HG03039 (cell line): ENCODE data around the gene PCDHGC3.

Experiments used
- ATAC-seq: cut with Tn5 transposase; IDR thresholded peaks from one replicate; pipeline ENCODE4 v1.9.1; 2021; ENCODE audit warnings: mild to moderate bottlenecking, moderate library complexity; ENCODE audit not compliant: unreplicated experiment

PCDHGC3 gene

GRCh38 chr5:141519605-141520565, 44.1 kb downstream of the PCDHGC3 start:
- no peak for ATAC-seq

GRCh38 chr5:141521244-141521781, 45.5 kb downstream of the PCDHGC3 start:
- no peak for ATAC-seq

- ATAC-seq, result no peak
Measured at GRCh38 chr5:141522301-141522700, 46.5 kb downstream of the PCDHGC3 start.

GRCh38 chr5:141523991-141524390, 48.2 kb downstream of the PCDHGC3 start:
- no peak for ATAC-seq

- ATAC-seq, result peak; percentile 60
Measured at GRCh38 chr5:141524604-141525597, 49.1 kb downstream of the PCDHGC3 start.

- ATAC-seq, result no peak
Measured at GRCh38 chr5:141525653-141526052, 49.9 kb downstream of the PCDHGC3 start.

GRCh38 chr5:141527426-141527825, 51.7 kb downstream of the PCDHGC3 start:
- no peak for ATAC-seq
